NCI-H1105 (cell line): Measurements from ENCODE around the gene SEMA3E.
"Not testable (repeated sequence)": the region's sequence is repeated elsewhere in the genome, so short reads cannot be mapped to it uniquely, and the experiment has no call there.

ENCODE experiments used
- DNase-seq: peaks from one replicate; lab custom pipeline; 2025; lab: John Stamatoyannopoulos, UW

SEMA3E gene

GRCh38 chr7:83648464-83649241 lies at the start of gene SEMA3E:
SEMA3E (minus strand) TSS chr7:83649139.
- DNase-seq: no peak

DNA sequence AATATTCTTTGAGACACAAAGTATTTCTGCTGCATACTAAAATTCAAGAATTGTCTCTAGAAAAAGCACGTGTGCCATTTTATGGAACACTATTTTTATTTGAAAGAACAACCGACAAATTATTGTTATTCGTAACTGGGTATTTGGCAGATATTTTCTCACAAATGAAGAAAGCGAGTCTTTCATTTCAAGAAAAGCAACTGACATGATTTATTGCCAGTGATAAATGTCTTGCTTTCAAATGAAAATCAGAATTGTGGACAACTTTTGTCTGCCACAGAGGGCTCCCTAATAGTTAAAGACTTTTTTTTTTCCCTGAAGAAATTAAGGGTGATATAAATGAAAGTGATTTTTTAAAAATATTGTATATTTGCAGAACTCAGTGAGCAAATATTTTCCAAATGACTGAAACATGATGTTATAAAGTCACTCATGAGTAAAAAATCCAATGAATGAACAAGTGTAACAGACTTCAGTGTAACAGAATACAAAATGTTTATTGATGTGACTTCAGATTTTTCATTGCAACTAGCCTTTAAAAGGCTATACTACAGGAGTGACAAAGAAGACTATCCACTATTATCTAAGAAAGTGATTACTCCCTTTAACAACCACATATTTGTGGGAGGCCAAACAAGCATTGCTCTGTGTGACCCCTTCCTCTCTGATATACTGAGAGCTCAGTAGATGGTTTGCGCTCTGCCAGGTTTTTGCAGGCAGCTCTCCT lies 49.0 kb upstream of the SEMA3E start:
- DNase-seq: no peak

DNA sequence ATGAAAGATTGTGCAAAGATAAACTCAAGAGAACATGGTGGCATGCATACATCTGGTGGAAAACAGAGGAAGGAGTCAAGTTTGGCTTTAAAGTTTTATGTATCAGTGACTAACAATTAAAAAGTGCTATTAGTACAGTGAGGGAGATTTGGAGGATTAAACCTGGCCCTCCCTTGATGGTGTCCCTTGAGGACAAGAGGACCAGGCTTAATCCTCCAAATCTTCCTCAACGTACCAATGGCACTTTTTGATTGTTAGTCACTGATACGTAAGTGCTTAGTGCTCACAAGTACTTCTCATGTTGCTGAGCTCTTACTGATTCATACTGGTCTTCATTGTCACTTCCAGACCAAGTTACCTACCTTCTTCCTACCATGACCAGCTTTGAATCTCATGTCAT lies 47.2 kb upstream of the SEMA3E start:
- DNase-seq: no peak

DNA sequence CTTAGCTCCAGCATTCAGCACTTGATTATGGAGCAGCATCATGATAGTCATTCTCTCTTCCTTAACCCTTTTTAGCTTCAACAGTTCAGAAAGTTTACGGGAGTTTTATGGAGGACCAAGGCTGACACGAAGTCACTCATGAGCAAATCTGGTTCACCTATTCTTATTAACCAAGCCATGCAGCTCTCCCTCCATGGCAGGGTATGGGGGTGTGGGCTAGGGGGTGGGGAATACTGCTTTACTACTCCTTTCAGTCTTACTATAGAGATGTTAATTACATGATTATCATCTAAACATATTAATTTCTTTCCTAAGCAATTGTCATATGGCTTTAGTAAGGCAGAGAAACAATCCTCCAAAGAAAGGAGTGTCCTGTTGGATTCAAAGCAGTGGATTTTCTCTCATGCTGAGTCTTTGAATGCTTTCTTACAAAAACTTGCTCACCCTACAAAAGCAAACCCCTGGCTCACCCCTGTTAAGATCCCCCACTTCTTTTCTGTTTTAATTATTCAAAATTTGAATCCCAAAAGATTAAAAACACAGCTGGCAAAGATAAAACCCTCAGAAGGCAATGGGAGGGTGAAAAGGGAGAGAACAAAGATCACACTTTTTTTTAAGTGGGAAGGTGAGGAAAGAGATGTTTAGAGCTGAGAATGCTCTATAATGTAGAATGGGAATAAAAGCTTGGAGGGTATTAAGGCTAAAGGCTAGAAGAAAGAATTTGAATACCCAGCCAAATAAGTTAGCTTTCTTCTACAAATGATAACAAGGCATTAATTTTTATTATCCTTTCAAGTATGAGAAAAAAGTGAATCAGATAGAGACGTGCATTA lies 46.4 kb upstream of the SEMA3E start:
- DNase-seq: no peak

GRCh38 chr7:83693256-83693655 lies 44.3 kb upstream of the SEMA3E start:
- no peak for DNase-seq

- no peak for DNase-seq
These were observed 42.2 kb upstream of the SEMA3E start for GRCh38 chr7:83691095-83691494.

- DNase-seq: no peak
These were observed 40.9 kb upstream of the SEMA3E start for GRCh38 chr7:83689855-83690254.

DNA sequence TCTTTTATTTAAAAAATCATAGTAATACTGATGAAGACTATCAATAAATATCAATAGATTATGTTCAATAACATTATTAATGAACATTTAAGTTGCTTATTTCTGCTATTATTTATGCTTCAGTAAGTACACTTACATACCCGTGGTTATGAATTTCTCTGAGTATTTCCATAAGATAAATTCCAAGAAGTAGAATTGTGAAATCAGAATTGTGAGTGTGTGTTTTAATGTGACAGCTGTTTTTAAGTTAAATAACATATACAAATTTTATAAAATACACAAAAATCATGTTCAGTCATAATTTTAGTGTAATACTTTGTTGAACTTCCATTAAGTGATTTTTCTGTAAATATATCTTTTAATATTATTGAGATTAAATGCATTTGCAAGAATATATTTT lies 37.5 kb upstream of the SEMA3E start:
- no peak for DNase-seq

DNA sequence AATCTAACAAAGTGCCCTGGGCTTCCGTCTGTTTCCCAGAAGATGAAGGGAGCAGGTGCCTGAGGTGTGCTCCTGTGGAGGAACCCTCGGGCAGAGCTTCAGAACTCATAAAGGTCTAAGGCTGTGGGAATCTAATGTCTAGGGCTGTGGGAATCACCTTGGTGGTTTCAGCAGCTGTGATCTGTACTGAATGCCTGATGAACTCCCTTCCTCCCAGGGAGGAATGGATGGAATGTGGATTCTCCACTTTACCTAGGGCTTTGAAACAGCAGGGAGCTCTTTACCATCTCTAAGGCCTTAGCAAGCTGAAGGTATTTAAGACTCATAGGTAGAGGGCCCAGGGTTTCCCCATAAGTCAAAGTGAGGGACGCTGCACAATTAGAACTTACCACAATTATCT lies 36.0 kb upstream of the SEMA3E start:
- no peak for DNase-seq

- DNase-seq: no peak
These were observed 32.4 kb upstream of the SEMA3E start for GRCh38 chr7:83681200-83681778.

DNA sequence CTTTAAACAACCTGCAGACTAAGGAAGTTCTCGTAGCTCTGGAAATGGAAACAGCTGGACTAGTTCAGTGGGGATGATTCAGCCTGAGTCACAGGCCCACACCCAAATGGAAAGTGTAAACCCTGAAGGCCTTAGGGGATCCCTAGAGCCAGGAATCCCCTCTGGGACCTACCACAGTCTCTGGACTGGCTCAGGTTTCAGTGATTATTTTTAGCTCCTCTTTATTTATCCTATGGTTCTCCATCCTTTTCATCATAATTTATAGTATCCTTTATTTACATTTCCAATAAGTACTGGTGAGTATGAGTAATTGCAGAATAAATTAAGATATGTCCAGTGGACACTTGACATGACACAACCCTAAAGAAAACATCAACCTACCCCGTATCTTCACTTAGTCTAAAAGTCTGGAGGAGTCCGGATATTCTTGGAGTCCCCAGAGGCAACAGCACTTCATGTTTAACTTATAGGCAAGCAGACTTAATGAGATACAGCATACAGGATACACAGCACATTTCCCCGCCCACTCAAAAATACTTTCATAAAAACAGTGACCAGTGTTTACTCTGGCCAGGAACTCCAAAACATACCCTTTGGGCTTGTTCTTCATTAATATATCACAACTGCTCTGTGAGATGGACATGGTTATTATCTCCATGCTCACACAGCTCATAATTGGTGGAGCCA lies 28.4 kb upstream of the SEMA3E start:
- DNase-seq: no peak

DNA sequence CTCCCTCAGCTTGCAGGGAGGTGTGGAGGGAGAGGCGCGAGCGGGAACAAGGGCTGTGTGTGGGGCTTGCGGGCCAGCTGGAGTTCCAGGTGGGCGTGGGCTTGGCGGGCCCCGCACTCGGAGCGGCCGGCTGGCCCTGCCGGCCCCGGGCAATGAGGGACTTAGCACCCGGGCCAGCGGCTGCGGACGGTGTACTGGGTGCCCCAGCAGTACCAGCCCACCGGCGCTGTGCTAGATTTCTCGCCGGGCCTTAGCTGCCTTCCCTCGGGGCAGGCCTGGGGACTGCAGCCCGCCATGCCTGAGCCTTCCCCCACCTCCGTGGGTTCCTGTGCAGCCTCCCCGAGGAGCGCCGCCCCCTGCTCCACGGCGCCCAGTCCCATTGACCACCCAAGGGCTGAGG lies 24.4 kb upstream of the SEMA3E start:
- not testable (repeated sequence) for DNase-seq

DNA sequence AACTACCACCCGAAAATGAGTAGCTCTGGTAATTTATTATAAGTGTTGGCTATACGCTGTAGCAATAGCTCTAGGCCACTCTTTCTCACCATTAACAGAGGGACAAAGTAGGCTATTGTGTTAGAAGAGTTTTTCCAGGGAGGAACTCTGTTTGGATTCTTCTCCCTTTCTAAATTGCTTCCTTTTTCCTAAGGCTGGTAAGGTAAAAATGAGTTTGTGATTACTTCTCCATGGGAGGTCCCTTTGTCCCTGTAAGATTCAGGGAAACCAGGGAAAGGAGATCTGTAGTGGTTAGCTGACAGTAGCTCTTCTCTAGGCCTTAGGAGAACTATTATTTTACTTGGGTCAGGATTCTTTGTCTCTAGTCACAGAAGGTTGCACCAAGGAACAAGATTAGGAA lies 23.2 kb upstream of the SEMA3E start:
- DNase-seq: no peak

DNA sequence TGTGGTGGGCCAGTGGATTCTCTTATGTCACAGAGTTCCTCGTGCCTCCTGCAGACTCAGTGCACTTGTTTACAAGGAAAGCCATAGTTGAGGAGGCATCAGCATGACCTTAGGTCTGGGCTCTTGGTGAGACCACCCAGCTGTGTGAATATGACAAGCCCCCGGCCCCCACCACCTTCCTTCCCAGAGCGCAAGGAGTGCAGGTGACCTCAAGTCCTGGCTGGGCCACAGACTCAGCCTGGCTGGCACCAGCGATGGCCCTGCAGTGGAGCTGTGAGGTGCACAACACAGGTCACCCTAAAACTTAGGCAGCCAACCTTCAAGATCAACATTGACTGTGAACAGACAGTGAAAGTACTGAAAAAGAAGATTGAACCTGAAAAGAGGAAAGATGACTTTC lies 14.2 kb upstream of the SEMA3E start:
- no peak for DNase-seq

- no peak for DNase-seq
These were observed 9.2 kb upstream of the SEMA3E start for GRCh38 chr7:83658126-83658525.

GRCh38 chr7:83655951-83656556 lies 7.1 kb upstream of the SEMA3E start:
- DNase-seq: peak; percentile 52

DNA sequence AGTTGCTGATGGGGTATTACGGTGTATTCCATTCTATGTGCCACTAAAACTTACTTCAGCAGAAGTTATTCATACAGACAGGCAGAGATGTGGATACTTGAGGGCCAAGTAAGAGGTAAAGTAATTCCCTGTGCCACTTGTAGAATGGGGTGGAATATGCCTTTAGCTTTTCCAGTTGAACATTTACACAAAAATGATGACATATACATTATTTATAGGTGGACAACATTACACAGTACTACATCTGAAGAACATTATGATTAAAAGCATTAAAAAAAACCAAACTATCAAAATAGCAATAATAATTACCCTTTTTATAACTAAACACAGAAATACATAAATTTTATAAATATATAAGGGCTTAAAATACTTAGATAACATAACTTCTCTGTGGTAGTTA lies 3.5 kb upstream of the SEMA3E start:
- DNase-seq: no peak

- no peak for DNase-seq
These were observed 762 bp upstream of the SEMA3E start for GRCh38 chr7:83649701-83650100.

- DNase-seq: no peak
These were observed 2.9 kb downstream of the SEMA3E start for GRCh38 chr7:83646027-83646426.

- no peak for DNase-seq
These were observed 5.2 kb downstream of the SEMA3E start for GRCh38 chr7:83643739-83644138.

DNA sequence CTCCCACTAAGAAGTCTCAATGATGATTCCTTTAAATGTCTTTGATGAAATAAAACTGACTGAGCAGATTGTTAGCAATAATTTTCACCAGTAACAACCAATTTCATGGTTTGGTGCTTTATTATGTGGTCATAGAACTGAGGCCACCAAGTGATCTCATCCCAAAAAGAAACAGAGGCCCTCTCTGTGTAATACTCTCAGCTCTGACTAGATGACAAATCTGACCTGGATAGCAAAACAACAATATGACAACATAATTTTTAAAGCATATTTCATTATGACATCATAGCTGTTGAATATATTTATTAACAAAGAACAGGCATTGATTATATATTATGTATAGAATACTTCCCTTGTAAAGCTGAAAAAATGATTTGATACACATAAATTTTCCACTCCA lies 5.9 kb downstream of the SEMA3E start:
- no peak for DNase-seq
